GM23338 (cell line): ENCODE results near the gene HSPBP1. TPM values are rescaled to one million over a fixed set of nuclear protein-coding genes. Genes with fewer than 3 reads are reported as not detected.

ENCODE experiments used
- ATAC-seq: fragments of 200-7000 bp; cut with Tn5 transposase; 3 replicates; pipeline ENCODE4 v1.9.1; 2020
- DNase-seq: peaks from one replicate; pipeline ENCODE4 v3.0.0-alpha.2; 2015; ENCODE audit warnings: low spot score
- H2AFZ ChIP-seq: fragments of 200-600 bp; sonication (generic); 2 replicates; pipeline ENCODE4 v1.8.0; 2016; ENCODE audit warnings: antibody characterized with exemption, mild to moderate bottlenecking, moderate library complexity
- H3F3A ChIP-seq: fragments of 200-600 bp; sonication (generic); replicated peaks from 2 replicates; pipeline ENCODE4 v1.8.0; 2017; ENCODE audit warnings: antibody characterized with exemption, mixed run types, low read depth
- H3K27ac ChIP-seq: fragments of 200-600 bp; sonication (generic); 2 replicates; pipeline ENCODE4 v1.6.1; 2016; ENCODE audit warnings: low read depth
- H3K27me3 ChIP-seq: fragments of 200-600 bp; sonication (generic); 2 replicates; pipeline ENCODE4 v1.8.0; 2016; ENCODE audit warnings: mild to moderate bottlenecking, mixed run types, moderate library complexity; ENCODE audit not compliant: insufficient read depth
- H3K36me3 ChIP-seq: fragments of 200-600 bp; sonication (generic); 2 replicates; pipeline ENCODE4 v1.8.0; 2016; ENCODE audit warnings: mild to moderate bottlenecking; ENCODE audit not compliant: insufficient read depth
- H3K4me1 ChIP-seq: fragments of 200-600 bp; sonication (generic); 2 replicates; pipeline ENCODE4 v1.8.0; 2016; ENCODE audit warnings: mild to moderate bottlenecking, moderate library complexity; ENCODE audit not compliant: insufficient read depth
- H3K4me2 ChIP-seq: fragments of 200-600 bp; sonication (generic); 2 replicates; pipeline ENCODE4 v1.7.1; 2017; ENCODE audit warnings: mixed run types
- H3K4me3 ChIP-seq: fragments of 200-600 bp; sonication (generic); 2 replicates; pipeline ENCODE4 v1.6.1; 2016; ENCODE audit warnings: mixed run types
- H3K79me2 ChIP-seq: fragments of 200-600 bp; sonication (generic); replicated peaks from 2 replicates; pipeline ENCODE4 v1.8.0; 2017; ENCODE audit warnings: mild to moderate bottlenecking; ENCODE audit not compliant: insufficient read depth
- H3K9me2 ChIP-seq: fragments of 200-600 bp; sonication (generic); 2 replicates; pipeline ENCODE4 v1.8.0; 2017; ENCODE audit not compliant: insufficient read depth
- H4K20me1 ChIP-seq: fragments of 200-600 bp; sonication (generic); replicated peaks from 2 replicates; pipeline ENCODE4 v1.8.0; 2017; ENCODE audit warnings: mild to moderate bottlenecking; ENCODE audit not compliant: insufficient read depth
- H3K27ac Mint-ChIP-seq: 2 replicates; pipeline ENCODE4 v1.8.0; 2020; ENCODE audit warnings: inconsistent platforms, mild to moderate bottlenecking, moderate library complexity, mixed read lengths
- H3K27me3 Mint-ChIP-seq: 3 replicates; pipeline ENCODE4 v1.8.0; 2022; ENCODE audit warnings: low read depth, mild to moderate bottlenecking, moderate library complexity, mixed read lengths, inconsistent platforms; ENCODE audit not compliant: insufficient read depth, poor library complexity
- H3K36me3 Mint-ChIP-seq: 3 replicates; pipeline ENCODE4 v1.8.0; 2021; ENCODE audit warnings: low read depth, mild to moderate bottlenecking, inconsistent platforms, moderate library complexity, mixed read lengths
- H3K4me1 Mint-ChIP-seq: 3 replicates; pipeline ENCODE4 v1.8.0; 2020; ENCODE audit warnings: mild to moderate bottlenecking, inconsistent platforms, mixed read lengths
- H3K4me3 Mint-ChIP-seq: 3 replicates; pipeline ENCODE4 v1.8.0; 2021; ENCODE audit warnings: moderate library complexity, mild to moderate bottlenecking, inconsistent platforms, mixed read lengths
- H3K9me3 Mint-ChIP-seq: 3 replicates; pipeline ENCODE4 v1.8.0; 2020; ENCODE audit warnings: moderate library complexity, mild to moderate bottlenecking, inconsistent platforms, mixed read lengths
- CREB1 ChIP-seq: fragments of 250-450 bp; sonication (Bioruptor Pico); IDR thresholded peaks from 2 replicates; pipeline ENCODE4 v1.5.0; 2020; ENCODE audit warnings: low read depth, mild to moderate bottlenecking, moderate library complexity
- CTCF ChIP-seq, 2 experiments: fragments of 200-600 bp in 1 of 2; sonication (generic) in 1 of 2; conservative IDR thresholded peaks; 2 replicates each; pipeline versions ENCODE4 v1.5.1 to v1.6.1; 2016 to 2017; ENCODE audit warnings: antibody characterized with exemption in 2 of 2, low read depth in 2 of 2, mild to moderate bottlenecking in 2 of 2, moderate library complexity in 1 of 2
- ETS1 ChIP-seq: IDR thresholded peaks from 2 replicates; pipeline ENCODE4 v1.6.1; 2016; ENCODE audit warnings: antibody characterized with exemption
- EZH2 ChIP-seq: fragments of 200-600 bp; sonication (generic); IDR thresholded peaks from one replicate; pipeline ENCODE4 v1.8.0; 2017; ENCODE audit warnings: antibody characterized with exemption, mild to moderate bottlenecking, low read depth; ENCODE audit not compliant: unreplicated experiment
- EZH2phosphoT487 ChIP-seq: fragments of 200-600 bp; sonication (generic); IDR thresholded peaks from one replicate; pipeline ENCODE4 v1.8.1; 2018; ENCODE audit warnings: antibody characterized with exemption; ENCODE audit not compliant: unreplicated experiment
- JUNB ChIP-seq: IDR thresholded peaks from one replicate; pipeline ENCODE4 v1.6.1; 2016; ENCODE audit warnings: antibody characterized with exemption; ENCODE audit not compliant: unreplicated experiment
- NANOG ChIP-seq: IDR thresholded peaks from 2 replicates; pipeline ENCODE4 v1.6.1; 2016; ENCODE audit warnings: antibody characterized with exemption, borderline replicate concordance
- POLR2AphosphoS5 ChIP-seq: IDR thresholded peaks from 2 replicates; pipeline ENCODE4 v1.6.1; 2016; ENCODE audit warnings: antibody characterized with exemption, low read depth
- REST ChIP-seq: IDR thresholded peaks from one replicate; pipeline ENCODE4 v1.6.1; 2018; ENCODE audit warnings: antibody characterized with exemption; ENCODE audit not compliant: unreplicated experiment
- STAT1 ChIP-seq: IDR thresholded peaks from one replicate; pipeline ENCODE4 v1.6.1; 2016; ENCODE audit warnings: antibody characterized with exemption; ENCODE audit not compliant: unreplicated experiment
- ZNF114 ChIP-seq: fragments of 250-450 bp; sonication (Bioruptor Pico); IDR thresholded peaks from 2 replicates; pipeline ENCODE4 v1.5.0; 2020; ENCODE audit warnings: mild to moderate bottlenecking, moderate library complexity
- ZNF331 ChIP-seq: fragments of 250-450 bp; sonication (Bioruptor Pico); IDR thresholded peaks from 2 replicates; pipeline ENCODE4 v1.5.0; 2020; ENCODE audit warnings: low read depth, mild to moderate bottlenecking, moderate library complexity
- polyA plus RNA-seq: library from polyadenylated mRNA; unstranded; fragments of >200 nt; fragmentation: Nextera tagmentation; extraction: Ambion mirVana; gene quantifications from 2 replicates; pipeline ENCODE4 v1.2.1, GENCODE V29; 2016
- total RNA-seq: library from RNA; depleted of rRNA; stranded (reverse); fragments of >200 nt; shearing (Covaris generic); gene quantifications from 2 replicates; pipeline ENCODE4 v1.2.3, GENCODE V29; 2014
- TF ChIP-seq, protein P1 (sequence below): fragments of 250-450 bp; sonication (Bioruptor Pico); IDR thresholded peaks from 2 replicates; pipeline ENCODE4 v1.5.0; 2020; ENCODE audit warnings: mild to moderate bottlenecking, moderate library complexity

HSPBP1 gene
- total and polyA plus RNA-seq, 2 experiments from 2014 or later: 83.6 to 91.1 TPM

GRCh38 chr19:55254625-55254977 is 25.3 kb downstream of the HSPBP1 start:
- DNase-seq (no peak), ATAC-seq (no peak)
- peak overlapping the region; percentile 21; the same call in 2 of the 3 replicates for H3K4me3 Mint-ChIP-seq
- peaks cover 20% of the 10 kb centered on the region for H3K4me1 ChIP-seq
- peaks cover 52% of the 10 kb centered on the region for H3K4me1 Mint-ChIP-seq
- H3K27ac Mint-ChIP-seq: peak overlapping the region; percentile 48
- H3K36me3 Mint-ChIP-seq: no peaks in the 10 kb centered on the region; the same call in 2 of the 3 replicates
- H3F3A ChIP-seq: peaks cover 5% of the 10 kb centered on the region
- H3K4me3 ChIP-seq: peak overlapping the region; percentile 36; the same call in 1 of the 2 replicates
- TF ChIP-seq ETS1 (no peak), POLR2AphosphoS5 (no peak), JUNB (no peak), ZNF114 (CRISPR knock-in tag) (no peak), REST (no peak), STAT1 (no peak), CREB1 (no peak), ZNF331 (CRISPR knock-in tag) (no peak), EZH2 (no peak), EZH2phosphoT487 (no peak), NANOG (no peak), CTCF (conservative IDR thresholded peaks at IDR 0.05; ENCODE audit: low read depth in 2 of 2) (no peak)
- TF ChIP-seq, protein P1, sequence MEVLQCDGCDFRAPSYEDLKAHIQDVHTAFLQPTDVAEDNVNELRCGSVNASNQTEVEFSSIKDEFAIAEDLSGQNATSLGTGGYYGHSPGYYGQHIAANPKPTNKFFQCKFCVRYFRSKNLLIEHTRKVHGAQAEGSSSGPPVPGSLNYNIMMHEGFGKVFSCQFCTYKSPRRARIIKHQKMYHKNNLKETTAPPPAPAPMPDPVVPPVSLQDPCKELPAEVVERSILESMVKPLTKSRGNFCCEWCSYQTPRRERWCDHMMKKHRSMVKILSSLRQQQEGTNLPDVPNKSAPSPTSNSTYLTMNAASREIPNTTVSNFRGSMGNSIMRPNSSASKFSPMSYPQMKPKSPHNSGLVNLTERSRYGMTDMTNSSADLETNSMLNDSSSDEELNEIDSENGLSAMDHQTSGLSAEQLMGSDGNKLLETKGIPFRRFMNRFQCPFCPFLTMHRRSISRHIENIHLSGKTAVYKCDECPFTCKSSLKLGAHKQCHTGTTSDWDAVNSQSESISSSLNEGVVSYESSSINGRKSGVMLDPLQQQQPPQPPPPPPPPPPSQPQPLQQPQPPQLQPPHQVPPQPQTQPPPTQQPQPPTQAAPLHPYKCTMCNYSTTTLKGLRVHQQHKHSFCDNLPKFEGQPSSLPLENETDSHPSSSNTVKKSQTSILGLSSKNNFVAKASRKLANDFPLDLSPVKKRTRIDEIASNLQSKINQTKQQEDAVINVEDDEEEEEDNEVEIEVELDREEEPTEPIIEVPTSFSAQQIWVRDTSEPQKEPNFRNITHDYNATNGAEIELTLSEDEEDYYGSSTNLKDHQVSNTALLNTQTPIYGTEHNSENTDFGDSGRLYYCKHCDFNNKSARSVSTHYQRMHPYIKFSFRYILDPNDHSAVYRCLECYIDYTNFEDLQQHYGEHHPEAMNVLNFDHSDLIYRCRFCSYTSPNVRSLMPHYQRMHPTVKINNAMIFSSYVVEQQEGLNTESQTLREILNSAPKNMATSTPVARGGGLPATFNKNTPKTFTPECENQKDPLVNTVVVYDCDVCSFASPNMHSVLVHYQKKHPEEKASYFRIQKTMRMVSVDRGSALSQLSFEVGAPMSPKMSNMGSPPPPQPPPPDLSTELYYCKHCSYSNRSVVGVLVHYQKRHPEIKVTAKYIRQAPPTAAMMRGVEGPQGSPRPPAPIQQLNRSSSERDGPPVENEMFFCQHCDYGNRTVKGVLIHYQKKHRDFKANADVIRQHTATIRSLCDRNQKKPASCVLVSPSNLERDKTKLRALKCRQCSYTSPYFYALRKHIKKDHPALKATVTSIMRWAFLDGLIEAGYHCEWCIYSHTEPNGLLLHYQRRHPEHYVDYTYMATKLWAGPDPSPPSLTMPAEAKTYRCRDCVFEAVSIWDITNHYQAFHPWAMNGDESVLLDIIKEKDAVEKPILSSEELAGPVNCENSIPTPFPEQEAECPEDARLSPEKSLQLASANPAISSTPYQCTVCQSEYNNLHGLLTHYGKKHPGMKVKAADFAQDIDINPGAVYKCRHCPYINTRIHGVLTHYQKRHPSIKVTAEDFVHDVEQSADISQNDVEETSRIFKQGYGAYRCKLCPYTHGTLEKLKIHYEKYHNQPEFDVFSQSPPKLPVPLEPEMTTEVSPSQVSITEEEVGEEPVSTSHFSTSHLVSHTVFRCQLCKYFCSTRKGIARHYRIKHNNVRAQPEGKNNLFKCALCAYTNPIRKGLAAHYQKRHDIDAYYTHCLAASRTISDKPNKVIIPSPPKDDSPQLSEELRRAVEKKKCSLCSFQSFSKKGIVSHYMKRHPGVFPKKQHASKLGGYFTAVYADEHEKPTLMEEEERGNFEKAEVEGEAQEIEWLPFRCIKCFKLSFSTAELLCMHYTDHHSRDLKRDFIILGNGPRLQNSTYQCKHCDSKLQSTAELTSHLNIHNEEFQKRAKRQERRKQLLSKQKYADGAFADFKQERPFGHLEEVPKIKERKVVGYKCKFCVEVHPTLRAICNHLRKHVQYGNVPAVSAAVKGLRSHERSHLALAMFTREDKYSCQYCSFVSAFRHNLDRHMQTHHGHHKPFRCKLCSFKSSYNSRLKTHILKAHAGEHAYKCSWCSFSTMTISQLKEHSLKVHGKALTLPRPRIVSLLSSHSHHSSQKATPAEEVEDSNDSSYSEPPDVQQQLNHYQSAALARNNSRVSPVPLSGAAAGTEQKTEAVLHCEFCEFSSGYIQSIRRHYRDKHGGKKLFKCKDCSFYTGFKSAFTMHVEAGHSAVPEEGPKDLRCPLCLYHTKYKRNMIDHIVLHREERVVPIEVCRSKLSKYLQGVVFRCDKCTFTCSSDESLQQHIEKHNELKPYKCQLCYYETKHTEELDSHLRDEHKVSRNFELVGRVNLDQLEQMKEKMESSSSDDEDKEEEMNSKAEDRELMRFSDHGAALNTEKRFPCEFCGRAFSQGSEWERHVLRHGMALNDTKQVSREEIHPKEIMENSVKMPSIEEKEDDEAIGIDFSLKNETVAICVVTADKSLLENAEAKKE (CRISPR knock-in tag): no peak
- no peaks in the 10 kb centered on the region for H3K9me2 ChIP-seq
- H3K4me2 ChIP-seq: peak overlapping the region; percentile 49; the same call in 1 of the 2 replicates
- peak overlapping the region; percentile 68; the same call in 1 of the 2 replicates for H3K27ac ChIP-seq
- peaks cover 86% of the 10 kb centered on the region for H3K79me2 ChIP-seq
- peaks cover 20% of the 10 kb centered on the region for H3K27me3 Mint-ChIP-seq
- H3K9me3 Mint-ChIP-seq: no peaks in the 10 kb centered on the region
- H2AFZ ChIP-seq: no peak overlapping the region
- H3K36me3 ChIP-seq: no peaks in the 10 kb centered on the region
- H4K20me1 ChIP-seq: peaks cover 51% of the 10 kb centered on the region
- H3K27me3 ChIP-seq: no peaks in the 10 kb centered on the region
